HEK293 (cell line): ENCODE measurements around the gene HTT.

Experiments used
- BCL6B ChIP-seq: fragments of 450-650 bp; formaldehyde crosslinking; IDR thresholded peaks from 2 replicates; pipeline ENCODE4 v1.5.1; 2017; ENCODE audit warnings: missing biosample characterization, missing genetic modification characterization
- FEZF1 ChIP-seq: fragments of 450-650 bp; formaldehyde crosslinking; IDR thresholded peaks from 2 replicates; pipeline ENCODE4 v1.5.1; 2016; ENCODE audit warnings: missing biosample characterization, missing genetic modification characterization
- HOXA7 ChIP-seq: sonication (generic); formaldehyde crosslinking; IDR thresholded peaks from 2 replicates; pipeline ENCODE4 v1.8.1; 2022; ENCODE audit warnings: missing genetic modification reagents, borderline replicate concordance
- IKZF3 ChIP-seq: fragments of 450-650 bp; IDR thresholded peaks from 2 replicates; pipeline ENCODE4 v1.5.0; 2018; ENCODE audit warnings: missing biosample characterization, mild to moderate bottlenecking, missing genetic modification characterization, moderate library complexity
- PATZ1 ChIP-seq: fragments of 450-650 bp; formaldehyde crosslinking; IDR thresholded peaks from 2 replicates; pipeline ENCODE4 v1.5.1; 2016; ENCODE audit warnings: missing biosample characterization, missing genetic modification characterization
- RBAK ChIP-seq: fragments of 450-650 bp; formaldehyde crosslinking; IDR thresholded peaks from 2 replicates; pipeline ENCODE4 v1.5.1; 2016; ENCODE audit warnings: missing biosample characterization, missing genetic modification characterization
- SALL2 ChIP-seq: fragments of 450-650 bp; formaldehyde crosslinking; IDR thresholded peaks from 2 replicates; pipeline ENCODE4 v1.5.0; 2017; ENCODE audit warnings: missing biosample characterization, mild to moderate bottlenecking, missing genetic modification characterization, borderline replicate concordance
- YY1 ChIP-seq: fragments of 450-650 bp; formaldehyde crosslinking; IDR thresholded peaks from 2 replicates; pipeline ENCODE4 v1.5.1; 2018; ENCODE audit warnings: missing biosample characterization, missing genetic modification characterization
- ZBTB26 ChIP-seq: fragments of 450-650 bp; formaldehyde crosslinking; optimal IDR thresholded peaks from 2 replicates; pipeline ENCODE3; 2016; ENCODE audit warnings: missing biosample characterization, mild to moderate bottlenecking, missing genetic modification characterization
- ZBTB44 ChIP-seq: fragments of 450-650 bp; IDR thresholded peaks from 2 replicates; pipeline ENCODE4 v1.5.1; 2018; ENCODE audit warnings: missing biosample characterization, mild to moderate bottlenecking, missing genetic modification characterization
- ZFP37 ChIP-seq: fragments of 450-650 bp; formaldehyde crosslinking; IDR thresholded peaks from 2 replicates; pipeline ENCODE4 v1.5.1; 2016; ENCODE audit warnings: missing biosample characterization, missing genetic modification characterization
- ZNF132 ChIP-seq: fragments of 450-650 bp; formaldehyde crosslinking; IDR thresholded peaks from 2 replicates; pipeline ENCODE4 v1.5.1; 2017; ENCODE audit warnings: missing biosample characterization, missing genetic modification characterization, borderline replicate concordance
- ZNF133 ChIP-seq: fragments of 450-650 bp; formaldehyde crosslinking; IDR thresholded peaks from 2 replicates; pipeline ENCODE4 v1.5.1; 2016; ENCODE audit warnings: missing biosample characterization, missing genetic modification characterization
- ZNF140 ChIP-seq: fragments of 450-650 bp; formaldehyde crosslinking; IDR thresholded peaks from 2 replicates; pipeline ENCODE4 v1.5.1; 2016; ENCODE audit warnings: missing biosample characterization, missing genetic modification characterization
- ZNF157 ChIP-seq: fragments of 450-650 bp; formaldehyde crosslinking; IDR thresholded peaks from 2 replicates; pipeline ENCODE4 v1.5.1; 2016; ENCODE audit warnings: missing biosample characterization, missing genetic modification characterization
- ZNF175 ChIP-seq: fragments of 450-650 bp; formaldehyde crosslinking; IDR thresholded peaks from 2 replicates; pipeline ENCODE4 v1.5.1; 2016; ENCODE audit warnings: missing biosample characterization, missing genetic modification characterization
- ZNF214 ChIP-seq: fragments of 450-650 bp; formaldehyde crosslinking; IDR thresholded peaks from 2 replicates; pipeline ENCODE4 v1.5.1; 2017; ENCODE audit warnings: missing biosample characterization, mild to moderate bottlenecking, missing genetic modification characterization, borderline replicate concordance
- ZNF335 ChIP-seq: fragments of 450-650 bp; formaldehyde crosslinking; conservative IDR thresholded peaks from 2 replicates; pipeline ENCODE4 v1.5.1; 2016; ENCODE audit warnings: missing biosample characterization, missing genetic modification characterization
- ZNF341 ChIP-seq: fragments of 450-650 bp; formaldehyde crosslinking; IDR thresholded peaks from 2 replicates; pipeline ENCODE4; 2016; ENCODE audit warnings: low read depth, missing biosample characterization, missing genetic modification characterization
- ZNF354C ChIP-seq: fragments of 450-650 bp; formaldehyde crosslinking; IDR thresholded peaks from 2 replicates; pipeline ENCODE4 v1.5.1; 2016; ENCODE audit warnings: missing biosample characterization, missing genetic modification characterization, low read depth, borderline replicate concordance
- ZNF366 ChIP-seq: fragments of 450-650 bp; formaldehyde crosslinking; conservative IDR thresholded peaks from 2 replicates; pipeline ENCODE4 v1.5.1; 2016; ENCODE audit warnings: missing biosample characterization, missing genetic modification characterization
- ZNF37A ChIP-seq: fragments of 450-650 bp; IDR thresholded peaks from 2 replicates; pipeline ENCODE4 v1.5.1; 2018; ENCODE audit warnings: missing biosample characterization, missing genetic modification characterization
- ZNF391 ChIP-seq: fragments of 450-650 bp; formaldehyde crosslinking; IDR thresholded peaks from 2 replicates; pipeline ENCODE4 v1.5.1; 2016; ENCODE audit warnings: low read depth, missing biosample characterization, missing genetic modification characterization, borderline replicate concordance
- ZNF404 ChIP-seq: fragments of 450-650 bp; formaldehyde crosslinking; IDR thresholded peaks from 2 replicates; pipeline ENCODE4 v1.5.1; 2017; ENCODE audit warnings: missing biosample characterization, missing genetic modification characterization
- ZNF561 ChIP-seq: fragments of 450-650 bp; IDR thresholded peaks from 2 replicates; pipeline ENCODE4 v1.5.1; 2018; ENCODE audit warnings: missing biosample characterization, missing genetic modification characterization, borderline replicate concordance
- ZNF580 ChIP-seq: fragments of 450-650 bp; formaldehyde crosslinking; IDR thresholded peaks from 2 replicates; pipeline ENCODE4 v1.5.1; 2016; ENCODE audit warnings: missing biosample characterization, missing genetic modification characterization
- ZNF777 ChIP-seq: fragments of 450-650 bp; formaldehyde crosslinking; IDR thresholded peaks from 2 replicates; pipeline ENCODE4 v1.5.1; 2017; ENCODE audit warnings: missing biosample characterization, missing genetic modification characterization, borderline replicate concordance
- ZSCAN16 ChIP-seq: fragments of 450-650 bp; formaldehyde crosslinking; IDR thresholded peaks from 2 replicates; pipeline ENCODE4 v1.5.1; 2016; ENCODE audit warnings: missing biosample characterization, missing genetic modification characterization
- ZSCAN23 ChIP-seq: fragments of 450-650 bp; formaldehyde crosslinking; IDR thresholded peaks from 2 replicates; pipeline ENCODE4 v1.5.1; 2016; ENCODE audit warnings: missing biosample characterization, missing genetic modification characterization
- TF ChIP-seq, protein P1 (sequence below): fragments of 450-650 bp; IDR thresholded peaks from 2 replicates; pipeline ENCODE4 v1.5.1; 2018; ENCODE audit warnings: missing biosample characterization, missing genetic modification characterization
- TF ChIP-seq, protein P2 (sequence below): fragments of 450-650 bp; formaldehyde crosslinking; IDR thresholded peaks from 2 replicates; pipeline ENCODE4; 2016; ENCODE audit warnings: missing biosample characterization, missing genetic modification characterization

The HTT gene

GRCh38 chr4:3074846-3075651 lies 568 bp downstream of the HTT start (continued):
- no peak for TF ChIP-seq ZBTB44
- TF ChIP-seq ZNF335: peak; percentile 70; the same call in 1 of the 2 replicates
- no peak for TF ChIP-seq ZNF404 (tag by site-specific recombination)
- no peak for TF ChIP-seq ZNF777
- peak; percentile 59; the same call in 1 of the 2 replicates for TF ChIP-seq ZNF341 (tag by site-specific recombination)
- no peak for TF ChIP-seq ZNF140 (tag by site-specific recombination)
- no peak for TF ChIP-seq ZNF133 (tag by site-specific recombination)
- TF ChIP-seq ZNF354C (tag by site-specific recombination): no peak
- TF ChIP-seq FEZF1 (tag by site-specific recombination): no peak
- TF ChIP-seq ZNF391: no peak
- TF ChIP-seq PATZ1 (tag by site-specific recombination): peak; percentile 81
- no peak for TF ChIP-seq ZNF157 (tag by site-specific recombination)
- no peak for TF ChIP-seq ZSCAN16 (tag by site-specific recombination)
- no peak for TF ChIP-seq RBAK (tag by site-specific recombination)
- no peak for TF ChIP-seq YY1 (tag by site-specific recombination)
- TF ChIP-seq ZNF214 (tag by site-specific recombination): no peak
- TF ChIP-seq, protein P1, sequence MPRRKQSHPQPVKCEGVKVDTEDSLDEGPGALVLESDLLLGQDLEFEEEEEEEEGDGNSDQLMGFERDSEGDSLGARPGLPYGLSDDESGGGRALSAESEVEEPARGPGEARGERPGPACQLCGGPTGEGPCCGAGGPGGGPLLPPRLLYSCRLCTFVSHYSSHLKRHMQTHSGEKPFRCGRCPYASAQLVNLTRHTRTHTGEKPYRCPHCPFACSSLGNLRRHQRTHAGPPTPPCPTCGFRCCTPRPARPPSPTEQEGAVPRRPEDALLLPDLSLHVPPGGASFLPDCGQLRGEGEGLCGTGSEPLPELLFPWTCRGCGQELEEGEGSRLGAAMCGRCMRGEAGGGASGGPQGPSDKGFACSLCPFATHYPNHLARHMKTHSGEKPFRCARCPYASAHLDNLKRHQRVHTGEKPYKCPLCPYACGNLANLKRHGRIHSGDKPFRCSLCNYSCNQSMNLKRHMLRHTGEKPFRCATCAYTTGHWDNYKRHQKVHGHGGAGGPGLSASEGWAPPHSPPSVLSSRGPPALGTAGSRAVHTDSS (tag by site-specific recombination): no peak
- no peak for TF ChIP-seq ZNF132 (tag by site-specific recombination)
- TF ChIP-seq ZNF366: no peak
- TF ChIP-seq ZFP37: no peak
- TF ChIP-seq IKZF3: no peak
- TF ChIP-seq SALL2: no peak
- TF ChIP-seq ZBTB26 (tag by site-specific recombination): peak; percentile 36
- no peak for TF ChIP-seq ZNF37A
- TF ChIP-seq ZNF561 (tag by site-specific recombination): no peak
- no peak for TF ChIP-seq HOXA7
- TF ChIP-seq, protein P2, sequence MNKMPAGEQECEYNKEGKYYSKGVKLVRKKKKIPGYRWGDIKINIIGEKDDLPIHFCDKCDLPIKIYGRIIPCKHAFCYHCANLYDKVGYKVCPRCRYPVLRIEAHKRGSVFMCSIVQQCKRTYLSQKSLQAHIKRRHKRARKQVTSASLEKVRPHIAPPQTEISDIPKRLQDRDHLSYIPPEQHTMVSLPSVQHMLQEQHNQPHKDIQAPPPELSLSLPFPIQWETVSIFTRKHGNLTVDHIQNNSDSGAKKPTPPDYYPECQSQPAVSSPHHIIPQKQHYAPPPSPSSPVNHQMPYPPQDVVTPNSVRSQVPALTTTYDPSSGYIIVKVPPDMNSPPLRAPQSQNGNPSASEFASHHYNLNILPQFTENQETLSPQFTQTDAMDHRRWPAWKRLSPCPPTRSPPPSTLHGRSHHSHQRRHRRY (tag by site-specific recombination): no peak
- TF ChIP-seq ZNF580 (tag by site-specific recombination): no peak
- no peak for TF ChIP-seq ZNF175
- TF ChIP-seq BCL6B: no peak
- TF ChIP-seq ZSCAN23 (tag by site-specific recombination): no peak
